NCI-H1436 (cell line): Measurements from ENCODE around the gene HSF5.
A peak's percentile ranks its signal among the peaks of the same experiment; 100 is the strongest.
"Not testable (repeated sequence)": the region's sequence is repeated elsewhere in the genome, so short reads cannot be mapped to it uniquely, and the experiment has no call there.

Source experiments
- DNase-seq: peaks from one replicate; lab custom pipeline; 2025; lab: John Stamatoyannopoulos, UW

The HSF5 gene

DNA sequence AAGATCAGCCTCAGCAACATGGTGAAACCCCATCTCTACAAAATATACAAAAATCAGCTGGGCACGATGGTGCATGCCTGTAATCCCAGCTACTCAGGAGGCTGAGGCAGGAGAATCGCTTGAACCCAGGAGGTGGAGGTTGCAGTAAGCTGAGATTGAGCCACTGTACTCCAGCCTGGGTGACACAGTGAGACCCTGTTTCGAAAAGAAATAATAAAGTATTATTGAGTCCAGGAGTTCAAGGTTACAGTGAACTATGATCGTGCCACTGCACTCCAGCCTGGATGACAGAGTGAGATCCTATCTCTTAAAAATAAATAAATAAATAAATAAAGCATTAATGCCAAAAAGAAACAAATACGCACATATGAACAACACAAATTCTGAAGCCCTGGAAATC is 6.4 kb downstream of the HSF5 start:
- DNase-seq, result not testable (repeated sequence)

GRCh38 chr17:58480090-58480489 is 8.1 kb downstream of the HSF5 start:
- no peak for DNase-seq

DNA sequence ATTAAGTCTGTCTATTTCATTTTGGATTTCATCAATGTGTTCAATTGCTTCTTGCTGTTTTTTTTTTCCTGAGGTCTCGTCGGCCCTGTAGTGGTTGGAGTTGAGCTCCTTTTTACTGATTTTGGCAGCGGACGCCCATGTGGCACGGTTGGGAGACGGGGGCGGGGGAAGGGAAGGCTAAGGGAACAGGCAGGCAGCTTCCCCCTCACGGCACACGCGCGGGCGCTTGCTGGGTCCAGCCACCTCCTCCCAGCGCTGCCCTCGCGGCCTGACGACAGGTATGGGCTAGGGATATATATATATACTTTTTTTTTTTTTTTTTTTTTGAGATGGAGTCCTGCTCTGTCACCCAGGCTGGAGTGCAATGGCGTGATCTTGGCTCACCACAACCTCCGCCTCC is 11.4 kb downstream of the HSF5 start:
- no peak for DNase-seq

DNA sequence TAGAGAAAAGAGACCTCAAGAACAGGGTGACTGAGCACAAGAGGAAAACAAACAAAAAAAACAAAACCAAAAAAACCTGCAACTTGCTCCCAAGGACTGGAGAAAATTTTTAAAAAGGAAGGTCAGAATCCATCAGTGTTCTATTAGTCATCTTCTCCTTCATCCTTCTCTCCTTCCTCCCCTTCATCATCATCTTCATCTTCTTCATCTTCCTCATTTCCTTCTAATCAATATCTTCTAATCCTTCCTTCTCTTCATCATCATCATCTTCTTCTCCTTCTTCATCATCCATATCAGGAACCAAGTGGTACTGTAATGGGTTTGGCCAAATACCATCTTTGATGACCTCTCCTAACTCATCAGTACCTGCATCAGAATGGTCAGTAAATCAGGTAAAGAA is 12.2 kb downstream of the HSF5 start:
- no peak for DNase-seq

DNA sequence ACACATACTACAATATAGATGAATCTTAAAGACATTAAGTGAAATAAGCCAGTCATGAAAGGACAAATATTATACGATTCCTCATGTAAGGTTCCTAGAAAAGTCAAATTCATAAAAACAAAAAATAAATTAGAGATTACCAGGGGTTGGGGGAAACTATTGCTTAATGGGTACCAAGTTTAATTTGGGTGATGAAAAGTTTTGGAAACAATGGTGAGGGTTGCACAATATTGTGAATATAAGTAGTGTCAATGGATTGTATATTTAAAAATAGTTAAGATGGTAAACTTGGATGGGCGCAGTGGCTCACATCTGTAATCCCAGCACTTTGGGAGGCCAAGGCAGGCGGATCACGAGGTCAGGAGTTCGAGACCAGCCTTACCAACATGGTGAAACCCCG is 17.9 kb downstream of the HSF5 start:
- DNase-seq, result no peak

GRCh38 chr17:58468944-58469343 is 19.3 kb downstream of the HSF5 start:
- DNase-seq, result no peak

- DNase-seq, result no peak
These were observed 32.7 kb downstream of the HSF5 start for GRCh38 chr17:58455491-58455890.

DNA sequence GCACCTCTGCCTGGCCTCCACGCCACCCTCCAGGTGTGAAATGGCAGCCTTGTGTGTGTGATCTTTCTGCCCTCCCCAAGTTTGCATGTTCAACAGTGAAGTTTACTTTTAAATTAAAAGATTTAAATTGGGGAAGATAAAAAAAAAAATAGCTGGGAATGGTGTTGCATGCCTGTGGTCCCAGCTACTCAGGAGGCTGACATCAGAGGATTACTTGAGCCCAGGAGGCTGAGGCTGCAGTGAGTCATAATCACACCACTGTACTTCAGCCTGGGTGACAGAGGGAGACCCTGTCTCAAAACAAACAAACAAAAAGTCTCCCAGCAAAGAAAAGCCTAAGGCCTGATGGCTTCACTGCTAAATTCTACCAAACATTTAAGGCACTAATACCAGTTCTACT is 35.5 kb downstream of the HSF5 start:
- DNase-seq, result no peak

DNA sequence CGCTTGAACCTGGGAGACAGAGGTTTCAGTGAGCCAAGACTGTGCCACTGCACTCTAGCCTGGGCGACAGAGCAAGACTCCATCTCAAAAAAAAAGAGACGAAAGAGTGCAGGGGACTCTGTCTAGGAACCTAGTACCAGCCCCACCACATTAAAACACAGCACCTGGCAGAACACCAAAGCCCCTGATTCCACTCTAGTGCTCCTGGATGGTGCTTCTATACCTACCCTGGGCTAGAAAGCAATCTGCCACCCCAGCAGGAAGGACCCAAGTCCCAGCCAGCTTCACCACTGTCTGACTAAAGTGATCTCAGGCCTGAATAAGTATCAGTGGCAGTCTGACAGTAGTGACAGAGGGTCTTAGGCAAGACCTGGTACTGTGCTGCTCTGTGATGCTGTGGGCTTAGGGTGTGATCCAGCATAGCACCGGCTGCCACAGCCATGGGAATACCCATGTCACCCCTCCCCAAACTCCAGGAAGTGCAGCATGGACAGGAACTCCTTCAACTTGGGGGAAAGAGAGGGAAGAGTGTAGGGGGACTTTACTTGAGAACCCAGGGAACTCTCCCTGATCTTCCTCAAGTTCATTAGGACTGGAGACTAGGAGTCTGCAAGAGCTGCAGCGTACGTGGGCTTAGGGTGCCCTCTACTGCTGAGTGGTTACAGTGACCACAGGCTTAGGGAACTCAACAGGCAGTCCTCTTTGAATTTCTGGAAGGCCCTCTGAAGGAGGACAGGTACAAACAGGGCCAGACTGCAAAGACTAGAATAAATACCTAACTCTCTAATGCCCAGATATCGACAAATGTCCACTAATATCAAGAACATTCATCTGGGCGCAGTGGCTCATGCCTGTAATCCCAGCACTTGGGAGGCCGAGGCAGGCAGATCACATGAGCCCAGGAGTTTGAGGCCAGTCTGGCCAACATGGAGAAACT is 40.9 kb downstream of the HSF5 start:
- peak; percentile 80 for DNase-seq

DNA sequence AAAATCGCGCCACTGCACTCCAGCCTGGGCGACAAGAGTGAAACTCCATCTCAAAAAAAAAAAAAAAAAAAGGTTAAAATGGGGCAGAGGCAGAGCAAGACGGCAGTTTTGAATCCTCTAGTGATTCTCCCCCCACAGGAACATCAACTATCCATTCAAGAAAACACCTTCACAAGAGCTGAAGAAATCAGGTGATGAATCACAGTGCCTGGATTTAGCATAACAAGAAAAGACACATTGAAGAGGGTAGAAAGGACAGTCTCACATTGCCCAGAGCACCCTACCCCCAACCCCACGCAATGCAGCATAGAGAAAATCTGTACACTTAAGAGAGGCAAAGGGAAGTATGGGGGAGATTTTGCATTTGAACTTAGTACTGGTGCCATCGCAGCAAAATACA is 42.1 kb downstream of the HSF5 start:
- no peak for DNase-seq

GRCh38 chr17:58436805-58437239 is 51.4 kb downstream of the HSF5 start:
- no peak for DNase-seq

- DNase-seq, result no peak
These were observed 52.0 kb downstream of the HSF5 start for GRCh38 chr17:58436245-58436644.

DNA sequence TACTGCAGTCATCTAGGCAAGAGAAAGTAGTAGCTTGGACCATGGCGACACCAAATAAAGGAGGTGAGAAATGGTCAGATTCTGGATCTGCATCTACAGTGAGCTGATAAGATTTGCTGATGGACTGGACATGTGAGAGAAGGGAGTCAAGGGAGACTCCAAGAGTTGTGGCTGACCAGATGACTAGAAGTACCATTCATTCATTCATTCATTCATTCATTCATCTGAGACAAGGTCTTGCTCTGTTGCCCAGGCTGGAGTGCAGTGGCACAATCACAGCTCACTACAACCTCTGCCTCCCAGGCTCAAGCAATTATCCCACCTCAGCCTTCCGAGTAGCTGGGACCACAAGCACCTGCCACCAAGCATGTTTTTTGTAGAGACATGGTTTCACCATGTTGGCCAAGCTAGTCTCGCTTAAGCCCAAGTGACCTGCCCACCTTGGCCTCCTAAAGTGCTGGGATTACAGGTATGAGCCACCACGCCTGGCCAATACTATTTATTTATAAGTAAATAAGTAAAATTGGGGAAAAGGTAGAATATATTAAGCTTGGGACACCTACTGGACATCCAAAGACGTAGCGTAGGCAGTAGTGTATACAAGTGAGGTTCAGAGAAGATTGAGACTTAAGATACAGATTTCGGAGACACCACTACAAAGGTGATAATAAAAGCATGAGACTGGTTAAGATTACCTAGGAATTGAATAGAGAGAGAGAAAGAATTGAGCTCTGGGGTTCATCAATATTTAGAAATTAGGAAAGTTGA is 55.2 kb downstream of the HSF5 start:
- DNase-seq, result no peak

DNA sequence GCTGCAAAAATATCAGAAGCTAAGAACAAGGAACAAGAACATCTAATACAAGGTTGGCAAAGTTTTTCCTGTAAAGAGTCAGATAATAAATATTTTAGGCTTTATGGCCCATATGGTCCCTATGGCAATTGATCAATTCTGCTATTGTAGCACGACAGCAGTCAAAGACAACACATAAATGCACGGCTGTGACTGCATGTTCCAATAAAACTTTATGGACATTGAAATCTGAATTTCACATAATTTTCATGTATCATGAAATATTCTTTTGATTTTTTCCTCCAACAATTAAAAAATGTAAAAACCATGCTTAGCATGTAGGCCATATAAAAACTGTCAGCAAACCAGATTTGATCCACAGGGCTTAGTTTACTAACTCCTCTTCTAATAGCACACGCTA is 60.4 kb downstream of the HSF5 start:
- no peak for DNase-seq

DNA sequence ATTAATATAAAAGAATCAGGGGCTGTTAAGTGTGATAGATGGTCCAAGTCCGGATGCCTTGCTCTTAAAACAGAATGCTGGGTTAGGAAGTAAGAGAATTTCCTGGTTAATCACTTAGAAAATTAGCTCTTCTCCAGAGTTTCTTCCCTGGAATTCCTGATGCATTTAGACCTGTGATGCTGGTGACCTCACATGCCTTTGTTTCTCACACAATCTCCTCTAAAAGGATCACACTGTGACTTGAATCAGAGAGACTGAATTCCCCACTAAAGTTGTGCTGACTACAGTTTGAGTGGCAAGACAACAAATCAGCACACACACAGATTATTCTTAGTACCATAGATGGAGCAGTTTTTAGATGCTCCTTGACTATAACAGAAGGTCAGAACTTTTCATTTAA is 66.5 kb downstream of the HSF5 start:
- no peak for DNase-seq

DNA sequence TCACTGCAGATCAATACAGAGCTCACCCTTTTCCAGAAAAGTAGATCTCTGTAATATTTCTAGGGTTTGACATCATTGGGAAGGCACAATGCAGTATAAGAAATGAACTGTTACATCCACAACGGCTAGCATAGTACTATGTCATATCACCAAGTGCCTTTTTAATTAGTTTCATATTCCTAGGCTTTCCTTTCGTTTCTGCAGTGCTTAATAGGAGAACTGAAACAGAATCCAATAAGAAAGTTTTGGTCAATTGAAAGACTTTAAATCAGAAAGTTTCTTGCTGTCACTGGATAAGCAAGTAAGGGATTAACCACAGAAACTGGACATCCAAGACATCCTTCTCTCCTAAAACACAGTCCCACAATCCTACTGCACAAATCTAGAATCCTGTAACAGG is 67.4 kb downstream of the HSF5 start:
- no peak for DNase-seq

GRCh38 chr17:58417300-58418092 is 70.7 kb downstream of the HSF5 start, which contains the start of gene RNF43:
RNF43 (minus strand) TSS chr17:58417534; CDS start chr17:58415577, 1,957 bp downstream.
- peak; percentile 99 for DNase-seq

GRCh38 chr17:58416937-58417299 is 71.3 kb downstream of the HSF5 start:
- DNase-seq, result no peak

GRCh38 chr17:58416396-58416795 is 71.8 kb downstream of the HSF5 start:
- no peak for DNase-seq

- no peak for DNase-seq
These were observed 72.7 kb downstream of the HSF5 start for GRCh38 chr17:58415371-58416055.

- no peak for DNase-seq
These were observed 73.6 kb downstream of the HSF5 start for GRCh38 chr17:58414596-58414997.

- no peak for DNase-seq
These were observed 74.5 kb downstream of the HSF5 start for GRCh38 chr17:58413684-58414083.
